PC-9 (cell line): Measurements from ENCODE around the gene CACNA2D1. TPM values are rescaled to one million over a fixed set of nuclear protein-coding genes. Genes with fewer than 3 reads are reported as not detected.

Experiments used
- BruUV-seq: library from RNA; stranded (reverse); fragments of 400-500 nt; replicated peaks from 2 replicates; lab custom pipeline; 2021; lab: Mats Ljungman, UMichigan
- CTCF ChIA-PET: fragments of 300-600 bp; sonication (Branson Sonifier 250); formaldehyde crosslinking; loops from one replicate; lab custom pipeline; 2022; ENCODE audit warnings: antibody characterized with exemption; lab: Charles Lee
- POLR2A ChIA-PET: fragments of 300-600 bp; sonication (Branson Sonifier 250); formaldehyde crosslinking; loops from one replicate; lab custom pipeline; 2022; ENCODE audit warnings: antibody characterized with exemption; ENCODE audit not compliant: unreplicated experiment; lab: Charles Lee
- DNase-seq, 2 experiments: peaks; one replicate each; pipeline versions ENCODE4 v3.0.0 to v3.0.0-alpha.2; 2015 to 2022; ENCODE audit warnings: mixed read lengths in 1 of 2
- H2AFZ ChIP-seq: fragments of 200-600 bp; sonication (generic); 2 replicates; pipeline ENCODE4 v1.8.1; 2017; ENCODE audit warnings: antibody characterized with exemption
- H3F3A ChIP-seq: fragments of 200-600 bp; sonication (generic); 2 replicates; pipeline ENCODE4 v1.8.1; 2017; ENCODE audit warnings: antibody characterized with exemption, mild to moderate bottlenecking, low read depth; ENCODE audit not compliant: insufficient read depth
- H3K27ac ChIP-seq: fragments of 200-600 bp; sonication (generic); 2 replicates; pipeline ENCODE4 v1.6.1; 2016; ENCODE audit warnings: mixed run types
- H3K27me3 ChIP-seq: fragments of 200-600 bp; sonication (generic); 2 replicates; pipeline ENCODE4 v1.6.1; 2016; ENCODE audit warnings: low read depth, mixed run types; ENCODE audit not compliant: insufficient read depth
- H3K36me3 ChIP-seq: fragments of 200-600 bp; sonication (generic); 2 replicates; pipeline ENCODE4 v1.6.1; 2016; ENCODE audit warnings: low read depth, mixed run types
- H3K4me1 ChIP-seq: fragments of 200-600 bp; sonication (generic); replicated peaks from 2 replicates; pipeline ENCODE4 v1.6.1; 2016; ENCODE audit warnings: mixed run types; ENCODE audit not compliant: insufficient read depth
- H3K4me2 ChIP-seq: fragments of 200-600 bp; sonication (generic); 2 replicates; pipeline ENCODE4 v1.6.1; 2017; ENCODE audit warnings: mixed run types
- H3K4me3 ChIP-seq: fragments of 200-600 bp; sonication (generic); 2 replicates; pipeline ENCODE4 v1.6.1; 2016; ENCODE audit warnings: mixed run types
- H3K79me2 ChIP-seq: fragments of 200-600 bp; sonication (generic); 2 replicates; pipeline ENCODE4 v1.6.1; 2017; ENCODE audit warnings: low read depth, mixed run types
- H3K9me2 ChIP-seq: fragments of 200-600 bp; sonication (generic); 2 replicates; pipeline ENCODE4 v1.8.1; 2017; ENCODE audit warnings: mild to moderate bottlenecking; ENCODE audit not compliant: insufficient read depth
- H3K9me3 ChIP-seq: fragments of 200-600 bp; sonication (generic); 2 replicates; pipeline ENCODE4 v1.8.1; 2016; ENCODE audit warnings: low read depth; ENCODE audit not compliant: insufficient read depth
- H4K20me1 ChIP-seq: fragments of 200-600 bp; sonication (generic); 2 replicates; pipeline ENCODE4 v1.8.1; 2017; ENCODE audit not compliant: insufficient read depth
- EZH2 ChIP-seq: fragments of 200-600 bp; sonication (generic); IDR thresholded peaks from 2 replicates; pipeline ENCODE4 v1.8.0; 2017; ENCODE audit warnings: antibody characterized with exemption, low read depth
- intact Hi-C: fragments of 100-400 bp; cut with micrococcal nuclease; formaldehyde crosslinking; loops from one replicate; pipeline ENCODE4 v1.10.0; 2022; ENCODE audit not compliant: unreplicated experiment
- total RNA-seq: library from RNA; stranded (reverse); gene quantifications from 2 replicates; pipeline ENCODE4 v1.2.3, GENCODE V29; 2021
- TF ChIP-seq, protein P1 (sequence below): fragments of 200-600 bp; sonication (generic); conservative IDR thresholded peaks from 2 replicates; pipeline ENCODE4 v1.6.1; 2017; ENCODE audit warnings: mixed run types, antibody characterized with exemption, mild to moderate bottlenecking, moderate library complexity

Gene CACNA2D1
- total RNA-seq, 1 experiment from 2014 or later: 3.2 TPM

DNA sequence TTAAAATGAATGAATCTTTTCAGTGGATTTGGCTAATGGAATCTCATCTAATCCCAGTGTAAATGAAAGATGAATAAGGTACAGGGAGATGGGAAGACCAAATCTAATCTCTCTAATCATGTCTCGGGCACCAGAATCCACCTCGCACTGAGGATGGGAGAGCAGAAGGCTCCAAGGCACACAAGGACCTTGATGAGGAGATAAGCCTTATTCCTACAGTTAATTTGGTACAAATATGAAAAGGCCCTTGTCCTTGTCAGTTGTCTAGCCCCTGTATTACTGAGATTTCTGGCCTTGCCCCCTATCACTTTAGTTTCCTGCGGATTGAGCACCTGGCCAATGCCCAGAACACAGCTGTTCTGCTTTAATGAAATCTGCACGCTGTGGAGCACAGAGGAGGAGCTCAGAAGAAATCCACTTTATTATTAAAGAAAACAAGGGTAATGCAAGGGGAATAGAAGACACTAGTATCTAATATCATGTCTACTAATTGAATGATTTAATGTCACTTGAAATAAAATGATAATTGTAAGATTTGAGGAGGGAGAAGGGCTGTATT, 352.4 kb downstream of the CACNA2D1 start:
- no peak for TF ChIP-seq EZH2
- TF ChIP-seq, protein P1, sequence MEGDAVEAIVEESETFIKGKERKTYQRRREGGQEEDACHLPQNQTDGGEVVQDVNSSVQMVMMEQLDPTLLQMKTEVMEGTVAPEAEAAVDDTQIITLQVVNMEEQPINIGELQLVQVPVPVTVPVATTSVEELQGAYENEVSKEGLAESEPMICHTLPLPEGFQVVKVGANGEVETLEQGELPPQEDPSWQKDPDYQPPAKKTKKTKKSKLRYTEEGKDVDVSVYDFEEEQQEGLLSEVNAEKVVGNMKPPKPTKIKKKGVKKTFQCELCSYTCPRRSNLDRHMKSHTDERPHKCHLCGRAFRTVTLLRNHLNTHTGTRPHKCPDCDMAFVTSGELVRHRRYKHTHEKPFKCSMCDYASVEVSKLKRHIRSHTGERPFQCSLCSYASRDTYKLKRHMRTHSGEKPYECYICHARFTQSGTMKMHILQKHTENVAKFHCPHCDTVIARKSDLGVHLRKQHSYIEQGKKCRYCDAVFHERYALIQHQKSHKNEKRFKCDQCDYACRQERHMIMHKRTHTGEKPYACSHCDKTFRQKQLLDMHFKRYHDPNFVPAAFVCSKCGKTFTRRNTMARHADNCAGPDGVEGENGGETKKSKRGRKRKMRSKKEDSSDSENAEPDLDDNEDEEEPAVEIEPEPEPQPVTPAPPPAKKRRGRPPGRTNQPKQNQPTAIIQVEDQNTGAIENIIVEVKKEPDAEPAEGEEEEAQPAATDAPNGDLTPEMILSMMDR: no peak
- H2AFZ ChIP-seq: no peak overlapping the region
- no peak for DNase-seq
- no peaks in the 10 kb centered on the region for H3K27me3 ChIP-seq
- H3K4me1 ChIP-seq: no peaks in the 10 kb centered on the region
- no peaks in the 10 kb centered on the region for H3K79me2 ChIP-seq
- no peaks in the 10 kb centered on the region for H3K36me3 ChIP-seq
- H4K20me1 ChIP-seq: no peaks in the 10 kb centered on the region
- intact Hi-C loops: no loop called here
- no peaks in the 10 kb centered on the region for H3K9me3 ChIP-seq
- H3K4me3 ChIP-seq: no peak overlapping the region
- H3K27ac ChIP-seq: no peak overlapping the region
- POLR2A ChIA-PET: no interaction called here
- CTCF ChIA-PET: no interaction called here
- H3F3A ChIP-seq: no peaks in the 10 kb centered on the region
- BruUV-seq: no TSS peak
- H3K4me2 ChIP-seq: no peak overlapping the region
- no peaks in the 10 kb centered on the region for H3K9me2 ChIP-seq

DNA sequence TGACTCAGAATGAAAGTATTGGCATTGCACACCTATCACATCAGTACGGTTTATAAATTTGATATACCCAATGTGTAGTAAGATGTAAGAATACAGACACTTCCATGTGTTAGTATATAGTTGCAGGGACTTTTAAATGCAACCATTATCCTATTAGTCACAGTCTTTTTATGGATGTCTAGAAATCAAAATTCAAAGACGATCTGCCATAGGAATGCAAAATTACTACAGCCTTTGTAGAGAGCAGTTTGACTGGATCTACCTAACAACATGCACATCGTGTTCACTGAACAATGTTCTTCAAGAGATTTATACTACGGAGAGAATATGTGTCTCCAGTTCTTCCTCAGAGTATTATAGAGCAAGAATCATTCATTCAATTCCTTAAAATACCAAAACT, 356.5 kb downstream of the CACNA2D1 start:
- BruUV-seq: no TSS peak
- Histone ChIP-seq H3K36me3 (no peaks in the 10 kb centered on the region), H3F3A (no peaks in the 10 kb centered on the region), H3K9me2 (no peaks in the 10 kb centered on the region), H2AFZ (no peak overlapping the region), H3K4me1 (no peaks in the 10 kb centered on the region), H3K79me2 (no peaks in the 10 kb centered on the region), H3K27me3 (no peaks in the 10 kb centered on the region), H3K4me2 (no peak overlapping the region), H4K20me1 (no peaks in the 10 kb centered on the region), H3K9me3 (no peaks in the 10 kb centered on the region), H3K4me3 (no peak overlapping the region), H3K27ac (no peak overlapping the region)
- TF ChIP-seq EZH2: no peak
- TF ChIP-seq, protein P1: no peak
- POLR2A ChIA-PET: no interaction called here
- intact Hi-C loops: no loop called here
- CTCF ChIA-PET: interaction anchor here (0.6 kb wide), 1 partner anchor 37 kb away, joined by 5 read pairs; no protein-coding TSS in a partner anchor
- DNase-seq: no peak

DNA sequence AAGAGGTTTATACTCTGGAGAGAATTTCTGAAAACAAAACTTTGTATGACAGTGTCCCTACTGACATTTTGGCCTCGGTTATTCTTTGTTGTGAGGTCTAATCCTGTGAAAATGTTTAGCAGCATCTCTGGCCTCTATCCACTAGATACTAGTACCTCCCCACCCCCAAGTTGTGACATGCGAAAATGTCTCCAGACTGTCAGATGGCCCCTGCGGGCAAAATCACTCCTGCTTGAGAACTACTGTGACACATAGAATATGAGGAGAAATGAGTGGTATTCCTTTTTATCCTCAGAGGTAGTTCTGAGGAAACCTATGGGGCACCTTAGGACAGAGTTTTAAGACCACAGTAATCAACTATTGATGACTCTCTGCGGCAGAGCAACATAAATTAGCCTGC, 358.5 kb downstream of the CACNA2D1 start:
- TF ChIP-seq, protein P1: no peak
- TF ChIP-seq EZH2: no peak
- no peaks in the 10 kb centered on the region for H3K27me3 ChIP-seq
- no peaks in the 10 kb centered on the region for H4K20me1 ChIP-seq
- no peaks in the 10 kb centered on the region for H3K36me3 ChIP-seq
- no peaks in the 10 kb centered on the region for H3F3A ChIP-seq
- no peaks in the 10 kb centered on the region for H3K4me1 ChIP-seq
- no peaks in the 10 kb centered on the region for H3K9me3 ChIP-seq
- H2AFZ ChIP-seq: no peak overlapping the region
- BruUV-seq: no TSS peak
- no peak for DNase-seq
- H3K79me2 ChIP-seq: no peaks in the 10 kb centered on the region
- ChIA-PET POLR2A (no interaction called here), CTCF (no interaction called here)
- no peaks in the 10 kb centered on the region for H3K9me2 ChIP-seq
- H3K4me3 ChIP-seq: no peak overlapping the region
- H3K27ac ChIP-seq: no peak overlapping the region
- intact Hi-C loops: no loop called here
- H3K4me2 ChIP-seq: no peak overlapping the region
